ENCODE results near the gene COX4I2. TPM values are rescaled to one million over a fixed set of nuclear protein-coding genes. Genes with fewer than 3 reads are reported as not detected.

Gene COX4I2
- total RNA-seq, 2 donors from 2014 or later = 0.41 to 3.6 TPM

DNA sequence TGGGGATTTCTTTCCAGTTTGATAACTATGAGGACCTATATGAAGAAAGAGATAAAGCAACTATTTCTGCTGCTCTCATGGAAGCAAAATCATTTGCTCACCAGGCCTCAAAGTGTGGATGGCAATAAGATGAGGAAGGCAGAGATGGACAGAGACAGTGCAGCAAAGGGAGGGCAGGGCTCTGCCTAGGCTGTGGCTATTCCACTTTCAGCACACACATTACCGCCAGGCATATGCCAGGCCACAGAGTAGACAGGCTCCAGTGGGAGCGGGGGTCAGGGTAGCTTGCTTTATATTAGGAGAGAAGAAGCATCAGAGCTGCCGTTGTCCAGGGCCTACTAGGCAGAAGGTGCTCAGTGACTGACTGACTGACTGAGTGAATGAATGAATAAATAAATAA is 44.1 kb downstream of the COX4I2 start:
- H3K36me3 ChIP-seq = no peaks in the 10 kb centered on the region
- WGBS = 94% methylated on average over 3 of the region's 3 CpGs
- H3K4me3 ChIP-seq = no peak overlapping the region
- TF ChIP-seq POLR2AphosphoS5 (IDR thresholded peaks at IDR 0.05) (no peak), POLR2A (IDR thresholded peaks at IDR 0.05) (no peak)
- TF ChIP-seq, protein P1, sequence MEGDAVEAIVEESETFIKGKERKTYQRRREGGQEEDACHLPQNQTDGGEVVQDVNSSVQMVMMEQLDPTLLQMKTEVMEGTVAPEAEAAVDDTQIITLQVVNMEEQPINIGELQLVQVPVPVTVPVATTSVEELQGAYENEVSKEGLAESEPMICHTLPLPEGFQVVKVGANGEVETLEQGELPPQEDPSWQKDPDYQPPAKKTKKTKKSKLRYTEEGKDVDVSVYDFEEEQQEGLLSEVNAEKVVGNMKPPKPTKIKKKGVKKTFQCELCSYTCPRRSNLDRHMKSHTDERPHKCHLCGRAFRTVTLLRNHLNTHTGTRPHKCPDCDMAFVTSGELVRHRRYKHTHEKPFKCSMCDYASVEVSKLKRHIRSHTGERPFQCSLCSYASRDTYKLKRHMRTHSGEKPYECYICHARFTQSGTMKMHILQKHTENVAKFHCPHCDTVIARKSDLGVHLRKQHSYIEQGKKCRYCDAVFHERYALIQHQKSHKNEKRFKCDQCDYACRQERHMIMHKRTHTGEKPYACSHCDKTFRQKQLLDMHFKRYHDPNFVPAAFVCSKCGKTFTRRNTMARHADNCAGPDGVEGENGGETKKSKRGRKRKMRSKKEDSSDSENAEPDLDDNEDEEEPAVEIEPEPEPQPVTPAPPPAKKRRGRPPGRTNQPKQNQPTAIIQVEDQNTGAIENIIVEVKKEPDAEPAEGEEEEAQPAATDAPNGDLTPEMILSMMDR (IDR thresholded peaks at IDR 0.05) = no peak
- no peaks in the 10 kb centered on the region for H3K9me3 ChIP-seq
- intact Hi-C loops (cut with DNase I) = no loop called here
- DNase-seq (ENCODE audit: low spot score) = no peak
- H3K27me3 ChIP-seq (replicated peaks; ENCODE audit: insufficient read depth) = no peaks in the 10 kb centered on the region
- H3K4me1 ChIP-seq (replicated peaks) = peaks cover 21% of the 10 kb centered on the region
- H3K27ac ChIP-seq = peak overlapping the region in 1 of 2 donors; percentile 78

DNA sequence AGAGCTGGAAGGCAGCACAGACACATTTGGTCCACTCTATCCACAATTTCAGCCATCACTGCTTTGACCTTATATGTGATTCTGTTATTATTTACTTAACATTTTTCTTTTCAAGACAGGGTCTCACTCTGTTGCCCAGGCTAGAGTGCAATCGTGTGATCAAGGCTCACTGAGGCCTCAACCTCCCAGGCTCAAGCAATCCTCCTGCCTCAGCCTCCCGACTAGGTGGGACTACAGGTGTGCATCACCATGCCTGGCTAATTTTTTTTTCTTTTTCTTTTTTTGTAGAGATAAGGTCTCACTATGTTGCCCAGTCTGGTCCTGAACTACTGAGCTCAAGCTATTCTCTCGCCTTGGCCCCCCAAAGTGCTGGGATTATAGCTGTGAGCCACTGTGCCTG is 44.6 kb downstream of the COX4I2 start:
- no peaks in the 10 kb centered on the region for H3K36me3 ChIP-seq
- 95% methylated on average over 3 of the region's 3 CpGs for WGBS
- no peaks in the 10 kb centered on the region for H3K9me3 ChIP-seq
- intact Hi-C loops (cut with DNase I) = no loop called here
- H3K27ac ChIP-seq = peak overlapping the region in 1 of 2 donors; percentile 78
- no peak for DNase-seq (ENCODE audit: low spot score)
- H3K27me3 ChIP-seq (replicated peaks; ENCODE audit: insufficient read depth) = no peaks in the 10 kb centered on the region
- TF ChIP-seq, protein P1 (IDR thresholded peaks at IDR 0.05) = no peak
- TF ChIP-seq POLR2A (IDR thresholded peaks at IDR 0.05) (no peak), POLR2AphosphoS5 (IDR thresholded peaks at IDR 0.05) (no peak)
- no peak overlapping the region for H3K4me3 ChIP-seq
- H3K4me1 ChIP-seq (replicated peaks) = peaks cover 21% of the 10 kb centered on the region

- no peaks in the 10 kb centered on the region for H3K9me3 ChIP-seq
- no peaks in the 10 kb centered on the region for H3K27me3 ChIP-seq (replicated peaks; ENCODE audit: insufficient read depth)
- 87% methylated on average over 2 of the region's 2 CpGs for whole genome bisulfite sequencing
- no peaks in the 10 kb centered on the region for H3K36me3 ChIP-seq
- no peak for TF ChIP-seq POLR2A (IDR thresholded peaks at IDR 0.05)
- TF ChIP-seq, protein P1 (IDR thresholded peaks at IDR 0.05) = no peak
- TF ChIP-seq POLR2AphosphoS5 (IDR thresholded peaks at IDR 0.05) = no peak
- no peak for DNase-seq (ENCODE audit: low spot score)
- peaks cover 21% of the 10 kb centered on the region for H3K4me1 ChIP-seq (replicated peaks)
- H3K4me3 ChIP-seq = no peak overlapping the region
- peak overlapping the region in 1 of 2 donors; percentile 78 for H3K27ac ChIP-seq
- intact Hi-C loops (cut with DNase I) = no loop called here
Measured at GRCh38 chr20:31682927-31683326, 45.2 kb downstream of the COX4I2 start.

DNA sequence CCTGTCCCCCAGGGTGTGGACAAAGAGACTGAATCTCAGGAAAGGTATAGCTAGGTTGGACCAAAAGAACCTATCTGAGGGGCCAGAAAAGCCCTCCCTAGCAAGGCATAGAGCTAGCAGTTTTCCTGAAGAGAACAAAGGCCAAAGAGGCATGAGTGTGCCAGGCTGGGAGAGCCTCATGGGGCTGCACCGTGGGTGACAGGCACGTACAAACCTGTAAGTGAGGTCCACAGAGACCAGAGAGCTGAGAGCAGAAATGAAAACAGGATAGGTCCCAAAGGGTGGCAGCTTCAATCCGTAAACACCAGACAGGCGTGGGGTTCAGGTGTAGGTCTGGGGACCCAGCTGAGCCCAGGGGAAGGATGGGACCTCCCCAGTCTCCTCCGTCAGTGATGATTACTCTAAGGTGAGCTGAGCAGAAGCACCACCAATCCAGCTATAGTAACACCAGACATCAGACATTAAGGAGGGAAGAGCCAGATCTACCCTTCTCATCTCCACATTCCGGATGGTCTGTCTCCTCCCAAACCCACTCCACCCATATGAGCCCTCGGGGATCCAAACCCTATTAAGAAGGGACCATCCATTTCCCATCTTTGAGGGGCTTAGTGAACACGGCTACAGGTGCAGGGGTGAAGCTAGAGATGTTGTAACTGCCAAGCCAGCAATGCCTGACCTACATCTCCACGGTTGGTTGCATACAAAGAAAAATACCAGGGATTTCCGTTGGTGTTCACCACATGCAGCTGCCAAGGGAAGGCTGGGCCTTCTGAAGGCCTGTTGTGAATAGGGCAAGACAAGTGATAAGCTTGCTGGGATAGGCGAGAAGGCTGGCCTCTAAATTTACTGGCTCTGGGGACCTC is 46.7 kb downstream of the COX4I2 start:
- no peak for TF ChIP-seq POLR2A (IDR thresholded peaks at IDR 0.05)
- no peak for TF ChIP-seq POLR2AphosphoS5 (IDR thresholded peaks at IDR 0.05)
- TF ChIP-seq, protein P1 (IDR thresholded peaks at IDR 0.05) = no peak
- Histone ChIP-seq H3K36me3 (no peaks in the 10 kb centered on the region), H3K4me1 (replicated peaks) (peaks cover 14% of the 10 kb centered on the region), H3K4me3 (no peak overlapping the region), H3K27me3 (replicated peaks; ENCODE audit: insufficient read depth) (no peaks in the 10 kb centered on the region), H3K9me3 (no peaks in the 10 kb centered on the region), H3K27ac (peak overlapping the region; percentile 7 to 33)
- 73% methylated on average over 11 of the region's 11 CpGs for WGBS
- DNase-seq (ENCODE audit: low spot score) = no peak
- intact Hi-C loops (cut with DNase I) = no loop called here
